ENCODE data around the gene CD7. TPM values are rescaled to one million over a fixed set of nuclear protein-coding genes. Genes with fewer than 3 reads are reported as not detected.
A peak's percentile ranks its signal among the peaks of the same experiment; 100 is the strongest.

Gene CD7
- total and polyA plus RNA-seq, 9 of the 15 experiments (the other 6 are each of a cell fraction or from before 2014, with no cell fraction given): 0.21 to 0.35 TPM; not detected in 7

DNA sequence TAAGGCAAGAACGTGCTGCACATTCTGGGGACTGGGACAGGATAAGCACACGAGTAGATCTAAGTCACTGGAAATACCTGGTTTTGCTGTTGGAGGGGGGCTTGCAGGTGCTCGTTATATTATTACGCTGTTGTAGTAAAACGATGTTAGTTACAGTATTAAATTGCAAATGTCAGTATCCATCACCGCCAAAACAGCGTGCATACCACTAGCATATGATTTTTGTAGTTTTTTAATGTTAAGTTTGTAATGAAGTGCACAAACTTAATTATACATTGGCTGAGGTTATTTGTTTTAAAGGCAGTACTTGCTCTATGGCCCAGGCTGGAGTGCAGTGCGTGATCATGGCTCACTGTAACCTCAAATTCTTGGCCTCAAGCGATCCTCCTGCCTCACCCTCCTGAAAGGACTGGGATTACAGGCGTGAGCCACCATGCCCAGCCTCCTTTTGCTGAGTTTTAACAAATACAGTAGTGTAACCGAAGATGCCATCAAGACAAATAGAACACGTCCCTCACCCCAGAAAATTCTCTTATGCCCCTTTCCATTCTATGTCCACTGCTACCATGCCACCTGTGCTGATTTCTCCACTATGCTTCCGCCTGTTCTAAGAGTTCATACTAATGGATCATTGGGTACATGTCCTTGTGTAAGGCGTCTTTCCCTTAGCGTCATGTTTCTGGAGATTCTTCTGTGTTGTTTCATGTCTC lies 23.2 kb downstream of the CD7 start:
- in situ Hi-C loops (cut with MboI) (no loop called here), intact Hi-C loops (cut with micrococcal nuclease) (loop anchor here (5.0 kb wide), 1 partner anchor 43 kb away; no protein-coding TSS in a partner anchor)
- H3K79me2 ChIP-seq (ENCODE audit: control insufficient read depth, insufficient read depth, low read length): peaks cover 27% of the 10 kb centered on the region
- H2AFZ ChIP-seq (ENCODE audit: low read depth, low read length): no peak overlapping the region
- peak overlapping the region; percentile 36 to 90; a peak in 3 of 4 replicates for H3K9ac ChIP-seq (ENCODE audit: insufficient read depth in 1 of 2, low read depth in 2 of 2, low read length in 2 of 2)
- FAIRE-seq (no peak), ATAC-seq (no peak), DNase-seq (ENCODE audit: extremely low read depth in 1 of 4, low spot score in 3 of 4) (no peak)
- no peaks in the 10 kb centered on the region for H4K20me1 ChIP-seq (replicated peaks; ENCODE audit: control insufficient read depth, insufficient read depth, low read length)
- H3K36me3 ChIP-seq (ENCODE audit: control insufficient read depth, insufficient read depth, low read length): no peaks in the 10 kb centered on the region; the same call in 2 of the 3 replicates
- H3K27ac ChIP-seq (ENCODE audit: extremely low read depth, low read depth, low read length): peak overlapping the region; percentile 64
- peak overlapping the region; percentile 32 for H3K4me3 ChIP-seq
- no peaks in the 10 kb centered on the region for H3K9me1 ChIP-seq (ENCODE audit: control insufficient read depth, insufficient read depth, low read length)
- no peaks in the 10 kb centered on the region for H3K9me3 ChIP-seq (replicated peaks; ENCODE audit: control insufficient read depth, insufficient read depth, low read depth, low read length)
- no peaks in the 10 kb centered on the region for H3K27me3 ChIP-seq (ENCODE audit: control insufficient read depth in 2 of 2, insufficient read depth in 2 of 2, low read length in 2 of 2)
- H3K4me1 ChIP-seq (replicated peaks in 1 of 2; ENCODE audit: control insufficient read depth in 2 of 2, insufficient read depth in 2 of 2, low read length in 2 of 2): peaks cover 75 to 82% of the 10 kb centered on the region in 2 experiments
- ChIA-PET POLR2A (interaction anchor here (1.4 to 1.5 kb wide), 2 partner anchors 10 to 51 kb away, joined by 3 to 4 read pairs; no protein-coding TSS in a partner anchor), CTCF (ENCODE audit: low intra/inter-chr PET ratio) (no interaction called here)
- peak overlapping the region; percentile 79 for H3K4me2 ChIP-seq (ENCODE audit: insufficient read depth, low read length)
- WGBS (ENCODE audit: insufficient coverage, low coverage, missing lambda C conversion rate): 68% methylated on average over 15 of the region's 15 CpGs
- TSS peak; percentile 87 for BruUV-seq (replicated peaks)
- TF ChIP-seq ZFP30 (CRISPR knock-in tag; IDR thresholded peaks at IDR 0.05; ENCODE audit: borderline replicate concordance) (no peak), FOXA3 (CRISPR knock-in tag; conservative IDR thresholded peaks at IDR 0.05 in 1 of 2, IDR thresholded peaks at IDR 0.05 in 1 of 2) (peak in 1 of 2 experiments; percentile 23; a peak in 1 of 4 replicates), POLR2AphosphoS5 (IDR thresholded peaks at IDR 0.05; ENCODE audit: control insufficient read depth, insufficient read depth, low read depth, low read length) (peak; percentile 10; the same call in 1 of the 2 replicates), MBD1 (CRISPR knock-in tag; IDR thresholded peaks at IDR 0.05) (peak; percentile 81), POLR2AphosphoS2 (IDR thresholded peaks at IDR 0.05; ENCODE audit: low read length) (0 out of 2 replicates have a peak, but pooled peaks have one; percentile 15), MGA (IDR thresholded peaks at IDR 0.05) (0 out of 2 replicates have a peak, but pooled peaks have one; percentile 37), ZNF830 (CRISPR knock-in tag; IDR thresholded peaks at IDR 0.05) (no peak)

All from K562 (cell line).